ENCODE data around the gene GYS1. TPM values are rescaled to one million over a fixed set of nuclear protein-coding genes. Genes with fewer than 3 reads are reported as not detected.
A peak's percentile ranks its signal among the peaks of the same experiment; 100 is the strongest.

The GYS1 gene
- total and polyA plus RNA-seq, 8 donors, result 13.0 to 63.6 (median 26.0) TPM

GRCh38 chr19:48950830-48951519 lies 42.1 kb downstream of the GYS1 start:
- H3K36me3 ChIP-seq, result peaks cover 0 to under 1% (median under 1%) of the 10 kb centered on the region in 4 donors
- no peak for TF ChIP-seq EP300 (IDR thresholded peaks at IDR 0.05)
- no peak for TF ChIP-seq POLR2AphosphoS5 (IDR thresholded peaks at IDR 0.05)
- no peak for TF ChIP-seq POLR2A (IDR thresholded peaks at IDR 0.05)
- TF ChIP-seq CTCF (IDR thresholded peaks at IDR 0.05), result no peak
- peaks cover 7 to 23% (median 15%) of the 10 kb centered on the region in 4 donors for H3K4me1 ChIP-seq
- H3K27me3 ChIP-seq, result no peaks in the 10 kb centered on the region
- 27 to 44% (median 29%) methylated on average over 9 of the region's 9 CpGs for WGBS, 5 donors
- peaks cover 0 to 8% (median 3%) of the 10 kb centered on the region in 4 donors for H3K9me3 ChIP-seq
- intact Hi-C loops (cut with DNase I; ENCODE audit: low total_unique reads), result no loop called here
- DNase-seq, result peak in 1 of 2 donors; percentile 64
- no peak overlapping the region for H3K4me3 ChIP-seq
- peak overlapping the region in 1 of 5 donors; percentile 9 for H3K27ac ChIP-seq

GRCh38 chr19:48950159-48950558 lies 43.0 kb downstream of the GYS1 start:
- H3K4me3 ChIP-seq, result no peak overlapping the region
- peaks cover 0 to 15% (median 7%) of the 10 kb centered on the region in 4 donors for H3K4me1 ChIP-seq
- TF ChIP-seq POLR2A (IDR thresholded peaks at IDR 0.05) (no peak), POLR2AphosphoS5 (IDR thresholded peaks at IDR 0.05) (no peak), EP300 (IDR thresholded peaks at IDR 0.05) (no peak), CTCF (IDR thresholded peaks at IDR 0.05) (no peak)
- no peaks in the 10 kb centered on the region for H3K36me3 ChIP-seq
- WGBS, 5 donors, result 56 to 89% (median 79%) methylated on average over 3 of the region's 3 CpGs
- H3K27ac ChIP-seq, result no peak overlapping the region
- DNase-seq, result peak in 1 of 2 donors; percentile 43
- H3K27me3 ChIP-seq, result no peaks in the 10 kb centered on the region
- intact Hi-C loops (cut with DNase I; ENCODE audit: low total_unique reads), result no loop called here
- H3K9me3 ChIP-seq, result peaks cover 0 to 8% (median 3%) of the 10 kb centered on the region in 4 donors

GRCh38 chr19:48947258-48947542 lies 45.9 kb downstream of the GYS1 start:
- Histone ChIP-seq H3K4me3 (no peak overlapping the region), H3K4me1 (no peaks in the 10 kb centered on the region), H3K27me3 (no peaks in the 10 kb centered on the region), H3K9me3 (peaks cover 0 to 8% (median 3%) of the 10 kb centered on the region in 4 donors), H3K27ac (no peak overlapping the region), H3K36me3 (no peaks in the 10 kb centered on the region)
- TF ChIP-seq EP300 (IDR thresholded peaks at IDR 0.05) (no peak), POLR2A (IDR thresholded peaks at IDR 0.05) (no peak), POLR2AphosphoS5 (IDR thresholded peaks at IDR 0.05) (no peak), CTCF (IDR thresholded peaks at IDR 0.05) (no peak)
- intact Hi-C loops (cut with DNase I; ENCODE audit: low total_unique reads), result no loop called here
- DNase-seq, result no peak
- 88 to 100% (median 97%) methylated on average over 2 to 3 of the region's 3 CpGs for WGBS, 5 donors

- Histone ChIP-seq H3K4me3 (no peak overlapping the region), H3K27ac (no peak overlapping the region), H3K36me3 (no peaks in the 10 kb centered on the region), H3K9me3 (peaks cover 0 to 8% (median 3%) of the 10 kb centered on the region in 4 donors), H3K4me1 (no peaks in the 10 kb centered on the region), H3K27me3 (no peaks in the 10 kb centered on the region)
- DNase-seq, result no peak
- WGBS, 5 donors, result 54 to 64% (median 62%) methylated on average over 2 to 9 of the region's 9 CpGs
- intact Hi-C loops (cut with DNase I; ENCODE audit: low total_unique reads), result no loop called here
- TF ChIP-seq EP300 (IDR thresholded peaks at IDR 0.05), result no peak
- TF ChIP-seq POLR2A (IDR thresholded peaks at IDR 0.05), result no peak
- no peak for TF ChIP-seq POLR2AphosphoS5 (IDR thresholded peaks at IDR 0.05)
- TF ChIP-seq CTCF (IDR thresholded peaks at IDR 0.05), result no peak
These were observed 46.4 kb downstream of the GYS1 start for GRCh38 chr19:48946463-48947257.

All from stomach (tissue), 9 donors.